H9 (cell line): Measurements from ENCODE around the gene SULF2. TPM values are rescaled to one million over a fixed set of nuclear protein-coding genes. Genes with fewer than 3 reads are reported as not detected.
A peak's percentile ranks its signal among the peaks of the same experiment; 100 is the strongest.

Source experiments
- DNase-seq: peaks from one replicate; pipeline ENCODE4 v3.0.0-alpha.2; 2017
- H2AFZ ChIP-seq: one replicate; pipeline ENCODE4 v1.6.1; 2013; ENCODE audit warnings: mild to moderate bottlenecking, low read length, control low read depth, moderate library complexity
- H2AK5ac ChIP-seq: 2 replicates; pipeline ENCODE4 v1.6.1; 2013; ENCODE audit warnings: low read length, control low read depth, mixed read lengths; ENCODE audit not compliant: insufficient read length
- H2BK120ac ChIP-seq: one replicate; pipeline ENCODE4 v1.6.1; 2013; ENCODE audit warnings: low read depth, mild to moderate bottlenecking, low read length, control low read depth, inconsistent platforms; ENCODE audit not compliant: poor library complexity, severe bottlenecking
- H2BK12ac ChIP-seq: 2 replicates; pipeline ENCODE4 v1.6.1; 2013; ENCODE audit warnings: low read length, control low read depth, mixed read lengths, low read depth; ENCODE audit not compliant: insufficient read length
- H2BK15ac ChIP-seq: 2 replicates; pipeline ENCODE4 v1.6.1; 2013; ENCODE audit warnings: low read depth, low read length, control low read depth
- H2BK20ac ChIP-seq: one replicate; pipeline ENCODE4 v1.6.1; 2013; ENCODE audit warnings: low read depth, mild to moderate bottlenecking, low read length, control low read depth, inconsistent platforms; ENCODE audit not compliant: poor library complexity, severe bottlenecking
- H2BK5ac ChIP-seq: 2 replicates; pipeline ENCODE4 v1.6.1; 2013; ENCODE audit warnings: low read length, control low read depth, mixed read lengths; ENCODE audit not compliant: insufficient read length
- H3K14ac ChIP-seq: 2 replicates; pipeline ENCODE4 v1.6.1; 2013; ENCODE audit warnings: low read length, control low read depth; ENCODE audit not compliant: insufficient read depth
- H3K18ac ChIP-seq: 2 replicates; pipeline ENCODE4 v1.6.1; 2013; ENCODE audit warnings: low read depth, mild to moderate bottlenecking, mixed read lengths, low read length, control low read depth; ENCODE audit not compliant: insufficient read length
- H3K23ac ChIP-seq: 2 replicates; pipeline ENCODE4 v1.6.1; 2013; ENCODE audit warnings: low read length, control low read depth, mixed read lengths, low read depth; ENCODE audit not compliant: insufficient read length
- H3K23me2 ChIP-seq: 2 replicates; pipeline ENCODE4 v1.6.1; 2013; ENCODE audit warnings: low read depth, mild to moderate bottlenecking, mixed read lengths, low read length, control low read depth; ENCODE audit not compliant: insufficient read length, poor library complexity, severe bottlenecking
- H3K27ac ChIP-seq: 2 replicates; pipeline ENCODE4 v1.5.1; 2013; ENCODE audit warnings: low read length, control low read depth, mixed read lengths, low read depth; ENCODE audit not compliant: insufficient read length
- H3K27me3 ChIP-seq: 2 replicates; pipeline ENCODE4 v1.6.1; 2013; ENCODE audit warnings: low read length, control low read depth, inconsistent platforms; ENCODE audit not compliant: insufficient read depth
- H3K4ac ChIP-seq: 2 replicates; pipeline ENCODE4 v1.6.1; 2013; ENCODE audit warnings: low read depth, mild to moderate bottlenecking, control low read depth, inconsistent platforms, low read length, moderate library complexity
- H3K4me1 ChIP-seq: 2 replicates; pipeline ENCODE4 v1.6.1; 2013; ENCODE audit warnings: low read length, control low read depth, inconsistent platforms; ENCODE audit not compliant: insufficient read depth
- H3K4me2 ChIP-seq: 2 replicates; pipeline ENCODE4 v1.6.1; 2013; ENCODE audit warnings: low read length, control low read depth, mixed read lengths; ENCODE audit not compliant: insufficient read length, insufficient read depth
- H3K56ac ChIP-seq: 2 replicates; pipeline ENCODE4 v1.6.1; 2013; ENCODE audit warnings: low read depth, mild to moderate bottlenecking, mixed read lengths, low read length, control low read depth; ENCODE audit not compliant: insufficient read length
- H3K79me1 ChIP-seq: 2 replicates; pipeline ENCODE4 v1.6.1; 2013; ENCODE audit warnings: low read depth, mild to moderate bottlenecking, moderate library complexity, low read length, control low read depth, inconsistent platforms; ENCODE audit not compliant: insufficient read depth, poor library complexity, severe bottlenecking
- H3K79me2 ChIP-seq: 2 replicates; pipeline ENCODE4 v1.6.1; 2013; ENCODE audit warnings: low read length, control low read depth, inconsistent platforms; ENCODE audit not compliant: insufficient read depth
- H3K9ac ChIP-seq: 2 replicates; pipeline ENCODE4 v1.6.1; 2013; ENCODE audit warnings: low read length, control low read depth, mixed read lengths; ENCODE audit not compliant: insufficient read length; ENCODE audit errors: extremely low read depth
- H3K9me3 ChIP-seq: one replicate; pipeline ENCODE4 v1.6.1; 2013; ENCODE audit warnings: low read depth, low read length, inconsistent platforms; ENCODE audit not compliant: control insufficient read depth
- H3T11ph ChIP-seq: one replicate; pipeline ENCODE4 v1.6.1; 2013; ENCODE audit warnings: mild to moderate bottlenecking, low read length, control low read depth, inconsistent platforms
- H4K20me1 ChIP-seq: one replicate; pipeline ENCODE4 v1.6.1; 2013; ENCODE audit not compliant: control insufficient read depth, insufficient read length, insufficient read depth
- H4K5ac ChIP-seq: 2 replicates; pipeline ENCODE4 v1.6.1; 2013; ENCODE audit warnings: low read depth, mild to moderate bottlenecking, mixed read lengths, low read length, control low read depth; ENCODE audit not compliant: insufficient read length
- H4K8ac ChIP-seq: replicated peaks from 2 replicates; pipeline ENCODE4 v1.6.1; 2013; ENCODE audit warnings: low read length, control low read depth, mixed read lengths, low read depth; ENCODE audit not compliant: insufficient read length
- H4K91ac ChIP-seq: 2 replicates; pipeline ENCODE4 v1.6.1; 2013; ENCODE audit warnings: low read depth, mild to moderate bottlenecking, moderate library complexity, mixed read lengths, low read length, control low read depth; ENCODE audit not compliant: insufficient read length
- H3K27ac Mint-ChIP-seq, 3 experiments: 2 replicates in 2 of 3; 3 replicates in 1 of 3; pipeline ENCODE4 v1.8.0; 2020 to 2021; ENCODE audit warnings: mixed read lengths in 3 of 3, mild to moderate bottlenecking in 1 of 3, moderate library complexity in 1 of 3
- H3K27me3 Mint-ChIP-seq: 2 replicates; pipeline ENCODE4 v1.8.0; 2021; ENCODE audit warnings: low read depth, mild to moderate bottlenecking, moderate library complexity, mixed read lengths
- H3K36me3 Mint-ChIP-seq, 3 experiments: 2 replicates in 2 of 3; 3 replicates in 1 of 3; pipeline ENCODE4 v1.8.0; 2020 to 2021; ENCODE audit warnings: low read depth in 3 of 3, mixed read lengths in 3 of 3; ENCODE audit not compliant: insufficient read depth in 1 of 3
- H3K4me1 Mint-ChIP-seq, 2 experiments: 2 replicates each; pipeline ENCODE4 v1.8.0; 2020; ENCODE audit warnings: mixed read lengths in 2 of 2
- H3K4me3 Mint-ChIP-seq, 2 experiments: 2 replicates in 1 of 2; 3 replicates in 1 of 2; pipeline ENCODE4 v1.8.0; 2020 to 2021; ENCODE audit warnings: mild to moderate bottlenecking in 2 of 2, mixed read lengths in 2 of 2, moderate library complexity in 1 of 2
- H3K9me3 Mint-ChIP-seq, 2 experiments: 2 replicates in 1 of 2; 3 replicates in 1 of 2; pipeline ENCODE4 v1.8.0; 2020; ENCODE audit warnings: mild to moderate bottlenecking in 2 of 2, mixed read lengths in 2 of 2, moderate library complexity in 1 of 2
- WGBS: extraction: QIAGEN DNeasy Blood & Tissue Kit; methylation state at CpG from one replicate; pipeline ENCODE4 v1.1.7; 2013; ENCODE audit warnings: missing lambda C conversion rate, low lambda C conversion rate, mixed read lengths; ENCODE audit not compliant: insufficient read length; ENCODE audit errors: extremely low coverage; 5-methylcytosine and 5-hydroxymethylcytosine counted together
- total RNA-seq: library from RNA; stranded (reverse); gene quantifications from 2 replicates; pipeline ENCODE4 v1.2.1, GENCODE V29; 2021
- TF ChIP-seq, protein P1 (sequence below): fragments of 200-600 bp; sonication (generic); conservative IDR thresholded peaks from 3 replicates; pipeline ENCODE4 v1.8.0; 2021; ENCODE audit warnings: antibody characterized with exemption, mild to moderate bottlenecking

The SULF2 gene
- total RNA-seq, 1 experiment from 2014 or later = 31.2 TPM

GRCh38 chr20:47675190-47676142 lies 109.8 kb downstream of the SULF2 start:
- Histone ChIP-seq H4K20me1 (no peaks in the 10 kb centered on the region), H2BK15ac (no peak overlapping the region), H4K5ac (no peak overlapping the region), H3K9ac (no peak overlapping the region), H3K79me1 (no peaks in the 10 kb centered on the region), H2BK12ac (no peak overlapping the region), H2BK120ac (no peak overlapping the region), H2BK5ac (no peak overlapping the region), H3K4me1 (no peaks in the 10 kb centered on the region), H3K4me2 (no peak overlapping the region), H3K9me3 (no peaks in the 10 kb centered on the region), H2AK5ac (no peak overlapping the region), H3K4ac (no peak overlapping the region), H2AFZ (no peak overlapping the region), H4K8ac (no peak overlapping the region), H2BK20ac (no peak overlapping the region), H3K18ac (no peak overlapping the region), H3K27ac (no peak overlapping the region), H3K79me2 (no peaks in the 10 kb centered on the region), H3T11ph (no peak overlapping the region), H3K56ac (no peak overlapping the region), H4K91ac (no peak overlapping the region), H3K14ac (no peak overlapping the region), H3K23me2 (no peaks in the 10 kb centered on the region), H3K27me3 (no peaks in the 10 kb centered on the region), H3K23ac (no peak overlapping the region)
- TF ChIP-seq, protein P1, sequence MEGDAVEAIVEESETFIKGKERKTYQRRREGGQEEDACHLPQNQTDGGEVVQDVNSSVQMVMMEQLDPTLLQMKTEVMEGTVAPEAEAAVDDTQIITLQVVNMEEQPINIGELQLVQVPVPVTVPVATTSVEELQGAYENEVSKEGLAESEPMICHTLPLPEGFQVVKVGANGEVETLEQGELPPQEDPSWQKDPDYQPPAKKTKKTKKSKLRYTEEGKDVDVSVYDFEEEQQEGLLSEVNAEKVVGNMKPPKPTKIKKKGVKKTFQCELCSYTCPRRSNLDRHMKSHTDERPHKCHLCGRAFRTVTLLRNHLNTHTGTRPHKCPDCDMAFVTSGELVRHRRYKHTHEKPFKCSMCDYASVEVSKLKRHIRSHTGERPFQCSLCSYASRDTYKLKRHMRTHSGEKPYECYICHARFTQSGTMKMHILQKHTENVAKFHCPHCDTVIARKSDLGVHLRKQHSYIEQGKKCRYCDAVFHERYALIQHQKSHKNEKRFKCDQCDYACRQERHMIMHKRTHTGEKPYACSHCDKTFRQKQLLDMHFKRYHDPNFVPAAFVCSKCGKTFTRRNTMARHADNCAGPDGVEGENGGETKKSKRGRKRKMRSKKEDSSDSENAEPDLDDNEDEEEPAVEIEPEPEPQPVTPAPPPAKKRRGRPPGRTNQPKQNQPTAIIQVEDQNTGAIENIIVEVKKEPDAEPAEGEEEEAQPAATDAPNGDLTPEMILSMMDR = no peak
- no CpG with 5 or more reads among the region's 16 CpGs for WGBS
- DNase-seq = peak; percentile 61
- no peak overlapping the region for H3K27ac Mint-ChIP-seq
- no peaks in the 10 kb centered on the region for H3K9me3 Mint-ChIP-seq
- H3K27me3 Mint-ChIP-seq = no peaks in the 10 kb centered on the region; the same call in 1 of the 2 replicates
- no peak overlapping the region for H3K4me3 Mint-ChIP-seq
- H3K36me3 Mint-ChIP-seq = peaks cover 0 to 4% (median 0%) of the 10 kb centered on the region in 3 experiments; a peak in 3 of 7 replicates
- peaks cover 4 to 17% of the 10 kb centered on the region in 2 experiments for H3K4me1 Mint-ChIP-seq
